ENCODE results near the gene KLF7. TPM values are rescaled to one million over a fixed set of nuclear protein-coding genes. Genes with fewer than 3 reads are reported as not detected.

KLF7 gene
- total RNA-seq, 1 experiment from 2014 or later: 24.9 TPM

DNA sequence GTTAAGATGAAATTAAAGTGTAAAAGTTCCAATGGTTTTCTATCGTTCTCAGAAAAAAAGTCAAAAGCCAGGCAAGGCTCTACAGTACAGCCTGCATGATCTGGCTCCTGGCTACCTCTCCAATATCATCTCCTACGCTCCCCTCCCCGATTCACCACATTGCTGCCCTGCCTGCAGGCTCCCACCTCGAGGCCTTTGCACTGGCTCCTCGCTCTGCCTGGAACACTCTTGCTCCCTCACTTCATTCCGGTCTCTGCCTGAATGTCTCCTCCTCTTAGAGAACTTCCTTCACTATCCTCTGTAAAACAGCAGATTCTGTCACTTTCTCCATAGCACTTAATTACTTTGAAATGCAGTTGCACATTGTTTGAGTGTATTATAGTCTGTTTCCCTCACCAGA is 72.5 kb downstream of the KLF7 start:
- CTCF ChIA-PET: no interaction called here
- Mint-ChIP-seq H3K4me3 (ENCODE audit: low read depth, unreplicated experiment) (no peak overlapping the region), H3K27ac (ENCODE audit: unreplicated experiment) (no peak overlapping the region), H3K36me3 (ENCODE audit: insufficient read depth, unreplicated experiment) (peaks cover 11% of the 10 kb centered on the region), H3K4me1 (ENCODE audit: low read depth, unreplicated experiment) (no peaks in the 10 kb centered on the region), H3K9me3 (ENCODE audit: low read depth, unreplicated experiment) (no peaks in the 10 kb centered on the region), H3K27me3 (ENCODE audit: unreplicated experiment) (no peaks in the 10 kb centered on the region)
- intact Hi-C loops (cut with micrococcal nuclease; ENCODE audit: unreplicated experiment): no loop called here
- no peak for DNase-seq
- TF ChIP-seq, protein P1, sequence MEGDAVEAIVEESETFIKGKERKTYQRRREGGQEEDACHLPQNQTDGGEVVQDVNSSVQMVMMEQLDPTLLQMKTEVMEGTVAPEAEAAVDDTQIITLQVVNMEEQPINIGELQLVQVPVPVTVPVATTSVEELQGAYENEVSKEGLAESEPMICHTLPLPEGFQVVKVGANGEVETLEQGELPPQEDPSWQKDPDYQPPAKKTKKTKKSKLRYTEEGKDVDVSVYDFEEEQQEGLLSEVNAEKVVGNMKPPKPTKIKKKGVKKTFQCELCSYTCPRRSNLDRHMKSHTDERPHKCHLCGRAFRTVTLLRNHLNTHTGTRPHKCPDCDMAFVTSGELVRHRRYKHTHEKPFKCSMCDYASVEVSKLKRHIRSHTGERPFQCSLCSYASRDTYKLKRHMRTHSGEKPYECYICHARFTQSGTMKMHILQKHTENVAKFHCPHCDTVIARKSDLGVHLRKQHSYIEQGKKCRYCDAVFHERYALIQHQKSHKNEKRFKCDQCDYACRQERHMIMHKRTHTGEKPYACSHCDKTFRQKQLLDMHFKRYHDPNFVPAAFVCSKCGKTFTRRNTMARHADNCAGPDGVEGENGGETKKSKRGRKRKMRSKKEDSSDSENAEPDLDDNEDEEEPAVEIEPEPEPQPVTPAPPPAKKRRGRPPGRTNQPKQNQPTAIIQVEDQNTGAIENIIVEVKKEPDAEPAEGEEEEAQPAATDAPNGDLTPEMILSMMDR (IDR thresholded peaks at IDR 0.05; ENCODE audit: unreplicated experiment): no peak
- no TSS peak for BruUV-seq (replicated peaks)

DNA sequence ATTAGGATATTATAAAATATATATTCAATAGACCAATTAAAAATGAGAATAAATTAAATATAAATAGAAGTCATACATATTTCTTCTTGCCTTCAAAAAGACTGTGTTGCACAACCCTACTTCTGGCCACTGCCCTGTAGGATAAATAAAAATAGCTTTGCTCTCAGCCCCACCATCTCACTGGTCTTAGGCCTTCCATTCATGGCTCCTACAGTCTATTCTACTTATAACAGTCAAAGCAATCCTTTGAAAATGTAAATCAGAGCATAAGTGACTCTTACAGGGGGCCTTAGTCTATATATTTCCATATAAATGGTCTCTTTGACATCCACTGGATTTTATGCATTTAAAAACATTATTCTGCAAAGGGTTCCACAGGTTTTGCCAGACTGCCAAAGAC is 72.9 kb downstream of the KLF7 start:
- Mint-ChIP-seq H3K27me3 (ENCODE audit: unreplicated experiment) (no peaks in the 10 kb centered on the region), H3K4me1 (ENCODE audit: low read depth, unreplicated experiment) (no peaks in the 10 kb centered on the region), H3K27ac (ENCODE audit: unreplicated experiment) (no peak overlapping the region), H3K9me3 (ENCODE audit: low read depth, unreplicated experiment) (no peaks in the 10 kb centered on the region), H3K36me3 (ENCODE audit: insufficient read depth, unreplicated experiment) (peaks cover 11% of the 10 kb centered on the region), H3K4me3 (ENCODE audit: low read depth, unreplicated experiment) (no peak overlapping the region)
- intact Hi-C loops (cut with micrococcal nuclease; ENCODE audit: unreplicated experiment): no loop called here
- TF ChIP-seq, protein P1 (IDR thresholded peaks at IDR 0.05; ENCODE audit: unreplicated experiment): no peak
- BruUV-seq (replicated peaks): no TSS peak
- no peak for DNase-seq
- CTCF ChIA-PET: no interaction called here

- BruUV-seq (replicated peaks): no TSS peak
- intact Hi-C loops (cut with micrococcal nuclease; ENCODE audit: unreplicated experiment): no loop called here
Measured at GRCh38 chr2:207091928-207092327, 73.8 kb downstream of the KLF7 start.

GRCh38 chr2:207091176-207091575 is 74.6 kb downstream of the KLF7 start:
- no peak for DNase-seq
- TF ChIP-seq, protein P1 (IDR thresholded peaks at IDR 0.05; ENCODE audit: unreplicated experiment): no peak
- Mint-ChIP-seq H3K27me3 (ENCODE audit: unreplicated experiment) (no peaks in the 10 kb centered on the region), H3K9me3 (ENCODE audit: low read depth, unreplicated experiment) (no peaks in the 10 kb centered on the region), H3K27ac (ENCODE audit: unreplicated experiment) (no peak overlapping the region), H3K4me3 (ENCODE audit: low read depth, unreplicated experiment) (no peak overlapping the region), H3K36me3 (ENCODE audit: insufficient read depth, unreplicated experiment) (peaks cover 11% of the 10 kb centered on the region), H3K4me1 (ENCODE audit: low read depth, unreplicated experiment) (no peaks in the 10 kb centered on the region)
- CTCF ChIA-PET: interaction anchor here (0.6 kb wide), 1 partner anchor 1053 kb away, joined by 3 read pairs; no protein-coding TSS in a partner anchor
- BruUV-seq (replicated peaks): no TSS peak
- intact Hi-C loops (cut with micrococcal nuclease; ENCODE audit: unreplicated experiment): no loop called here

More at GRCh38 chr2:207091928-207092327, 73.8 kb downstream of the KLF7 start:
- TF ChIP-seq, protein P1 (IDR thresholded peaks at IDR 0.05; ENCODE audit: unreplicated experiment): no peak
- no peaks in the 10 kb centered on the region for H3K27me3 Mint-ChIP-seq (ENCODE audit: unreplicated experiment)
- peaks cover 11% of the 10 kb centered on the region for H3K36me3 Mint-ChIP-seq (ENCODE audit: insufficient read depth, unreplicated experiment)
- CTCF ChIA-PET: interaction anchor here (0.6 kb wide), 1 partner anchor 1053 kb away, joined by 3 read pairs; no protein-coding TSS in a partner anchor
- H3K9me3 Mint-ChIP-seq (ENCODE audit: low read depth, unreplicated experiment): no peaks in the 10 kb centered on the region
- no peak for DNase-seq
- no peak overlapping the region for H3K4me3 Mint-ChIP-seq (ENCODE audit: low read depth, unreplicated experiment)
- H3K4me1 Mint-ChIP-seq (ENCODE audit: low read depth, unreplicated experiment): no peaks in the 10 kb centered on the region
- no peak overlapping the region for H3K27ac Mint-ChIP-seq (ENCODE audit: unreplicated experiment)

Data from Calu3 (cell line).